HL-60 (cell line): ENCODE measurements around the gene ZNF792.
"Not testable (repeated sequence)": the region's sequence is repeated elsewhere in the genome, so short reads cannot be mapped to it uniquely, and the experiment has no call there.

Experiments
- DNase-seq, 2 experiments: peaks; one replicate each; pipeline ENCODE4 v3.0.0-alpha.2; 2010 to 2020; ENCODE audit warnings: low read depth in 1 of 2, low spot score in 1 of 2
- H3K27ac ChIP-seq: fragments of 250-450 bp; sonication (Bioruptor Pico); replicated peaks from 2 replicates; pipeline ENCODE4 v1.5.1; 2020; ENCODE audit warnings: mild to moderate bottlenecking, moderate library complexity
- H3K27me3 ChIP-seq: fragments of 250-450 bp; sonication (Bioruptor Pico); 2 replicates; pipeline ENCODE4 v1.5.1; 2021; ENCODE audit warnings: mild to moderate bottlenecking, moderate library complexity; ENCODE audit not compliant: insufficient read depth, poor library complexity, severe bottlenecking
- H3K4me3 ChIP-seq: replicated peaks from 2 replicates; pipeline ENCODE4 v1.5.1; 2011; ENCODE audit warnings: mild to moderate bottlenecking, control low read depth, low read length; ENCODE audit not compliant: insufficient read depth
- CTCF ChIP-seq: IDR thresholded peaks from one replicate; pipeline ENCODE4 v1.5.1; 2011; ENCODE audit warnings: low read length, control low read depth, inconsistent platforms; ENCODE audit not compliant: insufficient read depth
- GABPA ChIP-seq: IDR thresholded peaks from 2 replicates; pipeline ENCODE4 v1.6.1; 2012; ENCODE audit warnings: low read depth
- POLR2AphosphoS5 ChIP-seq: IDR thresholded peaks from 2 replicates; pipeline ENCODE4 v1.6.1; 2012; ENCODE audit warnings: low read depth
- SPI1 ChIP-seq: IDR thresholded peaks from 2 replicates; pipeline ENCODE4 v1.6.1; 2012; ENCODE audit warnings: low read depth, mild to moderate bottlenecking, borderline replicate concordance
- TF ChIP-seq, protein P1 (sequence below): IDR thresholded peaks from 2 replicates; pipeline ENCODE4 v1.6.1; 2012; ENCODE audit warnings: low read depth; ENCODE audit not compliant: insufficient replicate concordance

Gene ZNF792

GRCh38 chr19:35000338-35000646, 36.3 kb upstream of the ZNF792 start:
- peak in 1 of 2 experiments; percentile 69 for DNase-seq
- Histone ChIP-seq H3K4me3 (peak overlapping the region; percentile 88), H3K27me3 (no peaks in the 10 kb centered on the region), H3K27ac (peak overlapping the region; percentile 86)
- TF ChIP-seq, protein P1, sequence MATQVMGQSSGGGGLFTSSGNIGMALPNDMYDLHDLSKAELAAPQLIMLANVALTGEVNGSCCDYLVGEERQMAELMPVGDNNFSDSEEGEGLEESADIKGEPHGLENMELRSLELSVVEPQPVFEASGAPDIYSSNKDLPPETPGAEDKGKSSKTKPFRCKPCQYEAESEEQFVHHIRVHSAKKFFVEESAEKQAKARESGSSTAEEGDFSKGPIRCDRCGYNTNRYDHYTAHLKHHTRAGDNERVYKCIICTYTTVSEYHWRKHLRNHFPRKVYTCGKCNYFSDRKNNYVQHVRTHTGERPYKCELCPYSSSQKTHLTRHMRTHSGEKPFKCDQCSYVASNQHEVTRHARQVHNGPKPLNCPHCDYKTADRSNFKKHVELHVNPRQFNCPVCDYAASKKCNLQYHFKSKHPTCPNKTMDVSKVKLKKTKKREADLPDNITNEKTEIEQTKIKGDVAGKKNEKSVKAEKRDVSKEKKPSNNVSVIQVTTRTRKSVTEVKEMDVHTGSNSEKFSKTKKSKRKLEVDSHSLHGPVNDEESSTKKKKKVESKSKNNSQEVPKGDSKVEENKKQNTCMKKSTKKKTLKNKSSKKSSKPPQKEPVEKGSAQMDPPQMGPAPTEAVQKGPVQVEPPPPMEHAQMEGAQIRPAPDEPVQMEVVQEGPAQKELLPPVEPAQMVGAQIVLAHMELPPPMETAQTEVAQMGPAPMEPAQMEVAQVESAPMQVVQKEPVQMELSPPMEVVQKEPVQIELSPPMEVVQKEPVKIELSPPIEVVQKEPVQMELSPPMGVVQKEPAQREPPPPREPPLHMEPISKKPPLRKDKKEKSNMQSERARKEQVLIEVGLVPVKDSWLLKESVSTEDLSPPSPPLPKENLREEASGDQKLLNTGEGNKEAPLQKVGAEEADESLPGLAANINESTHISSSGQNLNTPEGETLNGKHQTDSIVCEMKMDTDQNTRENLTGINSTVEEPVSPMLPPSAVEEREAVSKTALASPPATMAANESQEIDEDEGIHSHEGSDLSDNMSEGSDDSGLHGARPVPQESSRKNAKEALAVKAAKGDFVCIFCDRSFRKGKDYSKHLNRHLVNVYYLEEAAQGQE: no peak

DNA sequence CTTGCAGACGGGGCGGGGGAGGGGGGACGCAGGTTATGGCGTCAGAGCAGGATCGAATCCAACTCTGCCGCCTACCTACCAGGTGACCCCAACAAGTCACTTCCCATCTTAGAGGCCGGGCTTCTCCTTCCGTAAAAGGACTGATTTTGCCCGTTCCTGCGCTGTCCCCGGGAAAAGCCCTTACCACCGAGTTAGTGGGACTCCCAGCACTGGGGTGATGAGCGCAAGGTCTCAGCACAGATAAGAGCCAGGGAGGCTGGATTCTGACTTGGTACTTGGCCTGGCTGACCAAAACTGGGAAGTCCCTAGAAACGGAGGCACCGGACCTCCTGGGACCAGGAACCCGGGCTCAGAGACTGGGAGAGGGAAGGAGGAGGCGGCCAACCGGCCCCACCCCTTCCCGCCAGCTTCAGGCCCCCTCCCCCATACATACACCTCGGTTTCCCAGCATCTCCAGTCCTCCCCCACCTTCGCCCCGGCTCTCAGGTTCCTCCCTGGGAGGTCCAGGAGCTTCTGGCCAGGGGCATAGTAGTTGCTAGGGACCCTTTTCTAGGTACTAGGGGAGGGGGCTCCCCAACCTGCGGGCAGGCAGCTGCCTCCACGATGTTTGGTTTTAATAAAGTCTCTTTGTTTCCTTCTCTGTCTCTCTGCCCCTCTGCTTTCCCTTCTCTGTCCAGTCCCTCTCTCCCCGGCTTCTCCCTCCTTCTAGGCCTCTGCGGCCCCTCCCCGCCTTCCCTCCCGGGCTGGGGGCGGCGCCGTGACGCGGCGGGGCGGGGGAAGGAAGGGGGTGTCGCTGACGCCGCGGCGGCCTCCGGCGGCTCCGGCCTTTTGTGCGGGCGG, 35.7 kb upstream of the ZNF792 start, which contains the start of gene GRAMD1A:
TSS of gene GRAMD1A (plus strand) at position 826 of the 840 bp plus-strand sequence. CDS start 156 bp downstream, outside the sequence.
- Histone ChIP-seq H3K27me3 (no peaks in the 10 kb centered on the region), H3K27ac (peak within 1 kb of the TSS; percentile 86), H3K4me3 (peak within 1 kb of the TSS; percentile 88)
- TF ChIP-seq, protein P1: no peak
- TF ChIP-seq SPI1: no peak
- no peak for TF ChIP-seq CTCF
- no peak for TF ChIP-seq GABPA
- TF ChIP-seq POLR2AphosphoS5: no peak; the same call in 1 of the 2 replicates
- peak; percentile 61 to 78 for DNase-seq

DNA sequence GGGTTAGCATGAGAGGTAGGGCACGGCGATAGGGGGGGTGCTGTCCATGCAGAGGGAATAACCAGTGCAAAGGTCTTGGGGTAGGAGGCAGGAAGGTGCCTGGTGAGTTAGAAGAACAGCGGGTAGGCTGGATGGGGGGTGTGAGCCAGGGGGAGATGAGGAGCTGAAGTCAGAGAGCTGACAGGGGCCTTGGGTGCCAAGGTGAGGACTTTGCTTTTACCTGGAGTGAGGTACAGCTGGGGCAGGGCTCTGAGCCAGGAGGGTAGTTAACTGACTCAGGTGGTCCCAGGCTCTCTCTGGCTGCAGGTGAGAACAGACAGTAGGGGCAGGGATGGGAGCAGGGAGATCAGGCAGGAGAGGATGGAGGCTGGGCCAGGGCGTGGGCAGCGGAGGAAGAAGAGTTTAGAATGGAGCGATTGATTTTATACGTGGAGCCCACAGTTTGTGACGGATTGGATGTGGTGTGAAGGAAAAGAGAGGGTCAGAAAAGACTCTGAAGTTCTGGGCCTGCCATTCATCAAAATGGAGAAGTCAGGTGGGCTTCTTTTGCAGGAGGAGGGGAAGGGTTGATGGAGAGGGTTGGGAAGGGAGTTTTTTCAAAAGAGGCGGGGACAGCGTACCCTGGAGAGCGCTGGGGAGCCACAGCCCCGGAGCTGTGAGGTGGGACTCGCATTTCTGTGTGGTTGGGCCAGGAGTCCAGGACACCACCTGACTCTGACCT, 34.9 kb upstream of the ZNF792 start:
- Histone ChIP-seq H3K27ac (peak overlapping the region; percentile 86; the same call in 1 of the 2 replicates), H3K4me3 (peak overlapping the region; percentile 88; the same call in 1 of the 2 replicates), H3K27me3 (no peaks in the 10 kb centered on the region)
- TF ChIP-seq POLR2AphosphoS5: no peak
- no peak for TF ChIP-seq SPI1
- TF ChIP-seq, protein P1: no peak
- TF ChIP-seq GABPA: no peak
- no peak for TF ChIP-seq CTCF
- no peak for DNase-seq

- H3K27ac ChIP-seq, H3K27me3 ChIP-seq, H3K4me3 ChIP-seq, DNase-seq: not testable (repeated sequence)
Measured at GRCh38 chr19:34998224-34998623, 34.2 kb upstream of the ZNF792 start.
